ENCODE results near the gene ELP4.
"Not testable (repeated sequence)": the region's sequence is repeated elsewhere in the genome, so short reads cannot be mapped to it uniquely, and the experiment has no call there.

The ELP4 gene

DNA sequence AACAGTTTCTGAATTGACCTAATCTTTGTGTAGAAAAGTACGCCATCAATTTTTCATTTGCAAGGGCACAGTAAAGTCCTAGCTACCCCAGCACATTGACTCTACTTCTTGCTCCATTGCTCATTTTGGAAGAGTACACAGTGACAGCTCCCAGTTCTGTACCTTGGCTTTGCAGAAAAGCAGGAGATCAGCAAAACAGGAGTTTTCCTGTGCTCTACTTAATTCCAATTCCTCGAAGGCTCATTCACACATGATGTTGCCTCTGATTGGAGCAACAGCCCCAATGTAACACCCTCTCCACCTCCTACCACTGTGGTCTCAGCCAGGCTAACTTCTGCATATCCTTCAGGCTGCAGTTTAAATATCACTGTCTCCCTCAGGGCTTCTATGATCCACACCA is 182.9 kb downstream of the ELP4 start:
- no peaks in the 10 kb centered on the region for H3K79me2 ChIP-seq (ENCODE audit: insufficient read depth, low read length)
- no peaks in the 10 kb centered on the region for H4K20me1 ChIP-seq (ENCODE audit: insufficient read depth, low read length)
- H3K36me3 ChIP-seq (ENCODE audit: insufficient read depth, low read length), result no peaks in the 10 kb centered on the region
- H3K27me3 ChIP-seq (ENCODE audit: insufficient read depth, low read length, poor library complexity), result no peaks in the 10 kb centered on the region
- ATAC-seq (ENCODE audit: insufficient read depth, low read depth) (no peak), DNase-seq (no peak)
- no peaks in the 10 kb centered on the region for H3K9me3 ChIP-seq (ENCODE audit: insufficient read depth, low read length, severe bottlenecking)
- H3K9ac ChIP-seq (ENCODE audit: low read depth, low read length), result no peak overlapping the region
- no peak overlapping the region for H3K27ac ChIP-seq (ENCODE audit: low read length)
- no peak overlapping the region for H2AFZ ChIP-seq (ENCODE audit: low read depth, low read length)
- H3K4me1 ChIP-seq (ENCODE audit: insufficient read depth, low read length), result no peaks in the 10 kb centered on the region
- TF ChIP-seq EZH2 (IDR thresholded peaks at IDR 0.05; ENCODE audit: borderline replicate concordance, low read depth, low read length, severe bottlenecking), result no peak
- TF ChIP-seq, protein P1, sequence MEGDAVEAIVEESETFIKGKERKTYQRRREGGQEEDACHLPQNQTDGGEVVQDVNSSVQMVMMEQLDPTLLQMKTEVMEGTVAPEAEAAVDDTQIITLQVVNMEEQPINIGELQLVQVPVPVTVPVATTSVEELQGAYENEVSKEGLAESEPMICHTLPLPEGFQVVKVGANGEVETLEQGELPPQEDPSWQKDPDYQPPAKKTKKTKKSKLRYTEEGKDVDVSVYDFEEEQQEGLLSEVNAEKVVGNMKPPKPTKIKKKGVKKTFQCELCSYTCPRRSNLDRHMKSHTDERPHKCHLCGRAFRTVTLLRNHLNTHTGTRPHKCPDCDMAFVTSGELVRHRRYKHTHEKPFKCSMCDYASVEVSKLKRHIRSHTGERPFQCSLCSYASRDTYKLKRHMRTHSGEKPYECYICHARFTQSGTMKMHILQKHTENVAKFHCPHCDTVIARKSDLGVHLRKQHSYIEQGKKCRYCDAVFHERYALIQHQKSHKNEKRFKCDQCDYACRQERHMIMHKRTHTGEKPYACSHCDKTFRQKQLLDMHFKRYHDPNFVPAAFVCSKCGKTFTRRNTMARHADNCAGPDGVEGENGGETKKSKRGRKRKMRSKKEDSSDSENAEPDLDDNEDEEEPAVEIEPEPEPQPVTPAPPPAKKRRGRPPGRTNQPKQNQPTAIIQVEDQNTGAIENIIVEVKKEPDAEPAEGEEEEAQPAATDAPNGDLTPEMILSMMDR (IDR thresholded peaks at IDR 0.05; ENCODE audit: borderline replicate concordance, extremely low read depth, low read length, poor library complexity, severe bottlenecking), result no peak
- no peak overlapping the region for H3K4me2 ChIP-seq (ENCODE audit: insufficient read depth, low read length)
- H3K4me3 ChIP-seq (ENCODE audit: low read depth in 1 of 2, low read length in 2 of 2), result no peak overlapping the region

DNA sequence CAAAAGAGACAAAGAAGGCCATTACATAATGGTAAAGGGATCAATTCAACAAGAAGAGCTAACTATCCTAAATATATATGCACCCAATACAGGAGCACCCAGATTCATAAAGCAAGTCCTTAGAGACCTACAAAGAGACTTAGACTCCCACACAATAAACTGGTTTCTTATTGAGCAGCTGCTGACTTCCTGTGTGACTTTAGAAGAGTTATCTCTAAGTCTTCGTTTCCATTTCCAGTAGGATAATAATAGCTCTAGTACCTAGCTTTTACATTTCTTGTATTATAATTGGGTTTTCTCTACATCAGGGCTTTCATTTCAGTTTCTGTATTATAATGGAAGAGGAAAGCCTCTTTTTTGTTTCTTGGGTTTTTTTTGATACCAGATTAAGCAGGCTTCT is 187.5 kb downstream of the ELP4 start:
- not testable (repeated sequence) for H3K27ac ChIP-seq (ENCODE audit: low read length); H4K20me1 ChIP-seq (ENCODE audit: insufficient read depth, low read length); H3K9ac ChIP-seq (ENCODE audit: low read depth, low read length); DNase-seq; H3K4me1 ChIP-seq (ENCODE audit: insufficient read depth, low read length); H3K4me2 ChIP-seq (ENCODE audit: insufficient read depth, low read length); H3K27me3 ChIP-seq (ENCODE audit: insufficient read depth, low read length, poor library complexity); ATAC-seq (ENCODE audit: insufficient read depth, low read depth); H2AFZ ChIP-seq (ENCODE audit: low read depth, low read length); H3K79me2 ChIP-seq (ENCODE audit: insufficient read depth, low read length); H3K36me3 ChIP-seq (ENCODE audit: insufficient read depth, low read length); H3K9me3 ChIP-seq (ENCODE audit: insufficient read depth, low read length, severe bottlenecking); H3K4me3 ChIP-seq (ENCODE audit: low read depth in 1 of 2, low read length in 2 of 2)

DNA sequence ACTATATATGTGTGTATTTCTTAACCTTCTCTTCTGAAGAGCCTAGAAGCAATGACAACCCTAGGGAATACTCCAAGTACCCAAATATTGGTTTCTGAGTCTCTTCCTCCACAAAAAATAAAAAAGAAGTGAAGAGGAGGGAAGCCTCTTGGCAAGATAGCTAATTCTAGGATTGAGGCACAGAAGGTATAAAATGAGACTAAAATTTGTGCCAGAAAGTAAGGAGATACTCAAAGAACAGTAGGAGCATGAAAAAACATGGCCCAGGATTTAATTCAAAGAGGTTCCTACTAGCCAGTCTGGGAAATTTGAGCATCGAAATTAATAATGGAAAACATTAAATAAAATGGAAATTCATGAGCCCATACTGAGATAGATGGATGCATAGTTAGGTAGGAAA is 189.5 kb downstream of the ELP4 start:
- DNase-seq (no peak), ATAC-seq (ENCODE audit: insufficient read depth, low read depth) (no peak)
- no peak overlapping the region for H3K9ac ChIP-seq (ENCODE audit: low read depth, low read length)
- no peaks in the 10 kb centered on the region for H3K27me3 ChIP-seq (ENCODE audit: insufficient read depth, low read length, poor library complexity)
- H3K4me2 ChIP-seq (ENCODE audit: insufficient read depth, low read length), result no peak overlapping the region
- no peaks in the 10 kb centered on the region for H3K36me3 ChIP-seq (ENCODE audit: insufficient read depth, low read length)
- no peaks in the 10 kb centered on the region for H3K4me1 ChIP-seq (ENCODE audit: insufficient read depth, low read length)
- H3K79me2 ChIP-seq (ENCODE audit: insufficient read depth, low read length), result no peaks in the 10 kb centered on the region
- no peaks in the 10 kb centered on the region for H3K9me3 ChIP-seq (ENCODE audit: insufficient read depth, low read length, severe bottlenecking)
- H2AFZ ChIP-seq (ENCODE audit: low read depth, low read length), result no peak overlapping the region
- no peaks in the 10 kb centered on the region for H4K20me1 ChIP-seq (ENCODE audit: insufficient read depth, low read length)
- no peak overlapping the region for H3K27ac ChIP-seq (ENCODE audit: low read length)
- TF ChIP-seq, protein P1 (IDR thresholded peaks at IDR 0.05; ENCODE audit: borderline replicate concordance, extremely low read depth, low read length, poor library complexity, severe bottlenecking), result no peak
- no peak overlapping the region for H3K4me3 ChIP-seq (ENCODE audit: low read depth in 1 of 2, low read length in 2 of 2)

DNA sequence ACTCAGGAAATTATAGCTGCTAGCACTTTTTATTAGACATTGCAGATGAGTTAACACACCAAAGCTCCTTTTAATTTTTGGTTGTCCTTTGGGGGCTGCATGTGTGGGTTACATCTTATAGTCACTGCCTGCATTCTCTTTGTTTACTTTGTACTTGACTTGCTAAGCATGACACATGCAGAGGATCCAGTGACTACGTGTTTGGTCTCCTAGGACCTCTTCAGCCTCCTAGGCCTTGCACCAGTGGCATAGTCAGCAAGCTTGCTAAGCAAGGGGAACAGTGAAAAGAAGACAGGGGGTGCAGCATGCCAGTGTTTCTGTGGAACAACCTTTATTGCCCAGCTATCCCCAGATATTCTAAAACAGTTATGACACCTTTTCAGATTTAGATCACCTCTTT is 193.4 kb downstream of the ELP4 start:
- Histone ChIP-seq H4K20me1 (ENCODE audit: insufficient read depth, low read length) (no peaks in the 10 kb centered on the region), H2AFZ (ENCODE audit: low read depth, low read length) (no peak overlapping the region), H3K27ac (ENCODE audit: low read length) (no peak overlapping the region), H3K36me3 (ENCODE audit: insufficient read depth, low read length) (no peaks in the 10 kb centered on the region), H3K79me2 (ENCODE audit: insufficient read depth, low read length) (no peaks in the 10 kb centered on the region), H3K4me1 (ENCODE audit: insufficient read depth, low read length) (no peaks in the 10 kb centered on the region), H3K4me3 (ENCODE audit: low read depth in 1 of 2, low read length in 2 of 2) (no peak overlapping the region), H3K27me3 (ENCODE audit: insufficient read depth, low read length, poor library complexity) (no peaks in the 10 kb centered on the region), H3K9ac (ENCODE audit: low read depth, low read length) (no peak overlapping the region), H3K4me2 (ENCODE audit: insufficient read depth, low read length) (no peak overlapping the region), H3K9me3 (ENCODE audit: insufficient read depth, low read length, severe bottlenecking) (no peaks in the 10 kb centered on the region)
- no peak for ATAC-seq (ENCODE audit: insufficient read depth, low read depth)
- DNase-seq, result no peak
- TF ChIP-seq, protein P1 (IDR thresholded peaks at IDR 0.05; ENCODE audit: borderline replicate concordance, extremely low read depth, low read length, poor library complexity, severe bottlenecking), result no peak
- TF ChIP-seq EZH2 (IDR thresholded peaks at IDR 0.05; ENCODE audit: borderline replicate concordance, low read depth, low read length, severe bottlenecking), result no peak
